GM19035 (cell line): ENCODE data around the gene POLR2J.
"Not testable (repeated sequence)": the region's sequence is repeated elsewhere in the genome, so short reads cannot be mapped to it uniquely, and the experiment has no call there.

Source experiments
- ATAC-seq: cut with Tn5 transposase; IDR thresholded peaks from one replicate; pipeline ENCODE4 v1.9.1; 2021; ENCODE audit not compliant: unreplicated experiment

POLR2J gene

DNA sequence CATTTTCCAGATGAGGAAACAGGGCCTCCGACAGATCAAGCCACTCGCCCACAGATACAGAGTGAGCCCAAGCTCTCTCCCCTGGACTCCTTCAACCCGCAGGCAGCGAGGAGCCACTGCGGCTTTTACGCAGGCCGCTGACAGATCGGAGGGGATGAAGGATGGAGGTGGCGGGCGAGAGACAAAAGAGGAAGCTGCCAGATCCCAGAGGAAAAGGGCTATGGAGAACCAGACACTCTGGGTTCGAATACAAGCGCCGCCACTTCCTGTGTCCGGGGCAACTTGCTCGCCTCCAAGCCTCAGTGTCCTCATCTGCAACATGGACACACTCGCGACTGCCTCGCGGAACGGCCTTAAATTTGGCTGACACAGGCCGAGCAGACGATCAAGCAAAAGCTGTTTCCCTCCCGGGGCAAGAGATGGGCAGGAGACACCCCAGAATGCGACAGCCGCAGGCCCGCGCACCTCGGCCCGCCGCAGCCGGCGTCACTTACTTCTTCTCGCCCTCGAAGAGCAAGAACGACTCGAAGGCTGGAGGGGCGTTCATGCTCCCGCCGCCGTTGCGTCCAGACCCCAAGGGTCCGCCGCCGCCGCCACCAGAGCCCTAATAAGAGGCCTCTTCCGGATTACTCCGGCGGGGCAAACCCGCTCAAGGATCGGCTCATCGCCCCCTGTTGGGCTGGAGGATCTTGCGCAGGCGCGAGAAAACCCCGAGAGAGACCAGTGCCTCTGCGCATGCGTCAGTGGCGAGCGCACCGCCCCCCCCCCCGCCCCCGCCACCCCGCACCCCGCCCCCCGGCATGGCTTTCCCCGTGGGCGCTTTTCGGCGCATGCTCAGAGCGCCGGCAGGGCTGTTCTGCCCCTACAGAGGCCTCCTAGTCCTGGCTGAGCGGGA is at the start of gene POLR2J:
POLR2J (minus strand) TSS at position 609 of the 895 bp plus-strand sequence; CDS start at position 547, 62 bp downstream.
- ATAC-seq, result peak; percentile 87

DNA sequence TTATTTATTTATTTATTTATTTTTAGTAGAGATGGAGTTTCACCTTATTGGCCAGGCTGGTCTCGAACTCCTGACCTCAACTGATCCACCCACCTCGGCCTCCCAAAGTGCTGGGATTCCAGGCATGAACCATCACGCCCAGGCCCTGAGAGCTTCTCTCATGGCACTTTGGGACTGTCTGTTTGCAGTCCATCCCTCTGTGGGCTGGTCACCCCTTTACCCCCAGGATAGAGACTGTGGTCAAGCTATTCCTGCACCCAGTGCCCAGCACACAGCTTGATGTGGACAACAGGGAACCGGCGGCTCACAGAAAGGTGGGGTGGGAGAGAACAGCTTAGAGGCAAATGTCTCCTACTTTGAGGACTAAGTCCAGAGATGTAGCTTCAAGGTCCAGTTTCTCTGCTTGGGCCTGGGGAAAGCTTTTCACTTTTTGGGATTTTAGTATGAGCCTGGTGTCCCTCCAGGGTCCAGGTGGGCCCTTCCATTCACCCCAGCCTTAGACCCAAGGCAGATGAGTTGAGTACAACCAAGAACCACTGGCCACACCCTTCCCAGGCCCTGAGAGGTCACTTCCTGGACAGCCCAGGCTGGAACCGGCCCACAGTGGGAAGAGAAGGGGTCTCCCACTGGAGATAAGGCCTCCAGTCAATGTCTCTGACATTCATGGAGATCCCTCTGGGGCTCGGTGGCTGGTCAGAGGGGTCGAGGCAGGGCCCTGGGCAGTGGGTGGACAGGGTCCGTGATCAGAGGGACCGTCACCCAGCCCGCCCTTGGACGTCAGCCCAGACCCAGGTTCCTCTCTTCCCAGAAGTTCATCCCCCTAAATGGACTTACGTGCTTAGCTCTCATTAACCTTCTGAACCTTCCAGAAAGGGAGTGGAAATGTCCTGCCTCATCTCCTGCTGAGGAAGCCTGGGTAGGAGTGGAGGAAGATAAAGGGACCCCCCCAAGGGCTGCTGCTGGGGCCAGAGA is 49.4 kb upstream of the POLR2J start:
- not testable (repeated sequence) for ATAC-seq

DNA sequence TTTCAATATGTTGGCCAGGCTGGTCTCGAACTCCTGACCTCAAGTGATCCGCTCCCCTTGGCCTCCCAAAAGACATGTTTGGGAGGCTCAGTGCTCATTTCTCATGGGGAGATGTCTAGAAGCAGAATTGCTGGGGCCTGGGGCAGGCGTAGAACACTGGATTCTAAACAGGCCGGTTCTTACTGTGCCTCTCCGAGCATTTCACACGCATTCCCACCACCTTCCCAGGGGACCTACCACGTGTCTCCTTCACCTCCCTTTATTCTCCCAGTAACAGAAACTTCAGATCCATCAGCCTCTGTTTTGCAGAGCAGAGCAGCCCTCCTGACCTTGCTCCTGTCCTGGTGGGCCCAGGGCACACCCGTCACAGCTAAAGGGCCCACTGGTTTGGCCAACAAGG is 48.5 kb upstream of the POLR2J start:
- ATAC-seq, result not testable (repeated sequence)

DNA sequence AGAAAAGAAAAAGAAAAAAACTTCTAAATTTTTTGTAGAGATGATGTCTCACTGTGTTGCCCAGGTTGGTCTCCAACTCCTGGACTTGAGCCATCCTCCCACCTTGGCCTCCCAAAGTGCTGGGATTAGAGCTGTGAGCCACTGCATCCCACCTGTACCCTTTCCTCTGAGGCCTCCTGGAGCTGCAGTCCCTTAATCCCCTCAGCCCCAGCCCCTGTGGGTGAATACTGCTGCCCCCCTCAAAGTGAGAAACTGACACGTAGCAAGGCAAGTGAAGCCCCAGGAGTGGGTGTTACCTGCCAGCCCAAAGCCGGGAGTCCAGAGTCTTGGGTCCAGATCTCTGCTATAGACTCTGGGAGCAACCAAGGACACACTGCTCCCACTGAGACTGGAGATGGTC is 46.1 kb upstream of the POLR2J start:
- not testable (repeated sequence) for ATAC-seq

DNA sequence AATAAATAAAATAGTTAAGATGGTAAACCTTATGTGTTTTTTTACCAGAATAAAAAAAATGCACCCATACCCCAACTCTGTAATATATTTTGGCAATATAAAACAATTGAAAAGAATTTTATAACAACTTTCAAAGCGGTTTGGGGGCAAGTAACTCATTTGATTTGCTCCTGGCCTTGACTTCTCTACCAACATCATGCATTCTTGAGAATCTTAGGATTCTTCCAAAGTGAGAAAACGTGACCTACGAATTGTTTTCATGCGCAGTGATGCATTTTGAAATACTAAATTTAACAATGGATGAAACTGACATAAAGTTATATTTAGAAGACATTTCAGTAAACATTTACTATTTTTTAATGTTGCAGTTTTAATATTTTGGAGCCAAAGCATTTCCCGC is 42.1 kb upstream of the POLR2J start:
- ATAC-seq, result not testable (repeated sequence)

DNA sequence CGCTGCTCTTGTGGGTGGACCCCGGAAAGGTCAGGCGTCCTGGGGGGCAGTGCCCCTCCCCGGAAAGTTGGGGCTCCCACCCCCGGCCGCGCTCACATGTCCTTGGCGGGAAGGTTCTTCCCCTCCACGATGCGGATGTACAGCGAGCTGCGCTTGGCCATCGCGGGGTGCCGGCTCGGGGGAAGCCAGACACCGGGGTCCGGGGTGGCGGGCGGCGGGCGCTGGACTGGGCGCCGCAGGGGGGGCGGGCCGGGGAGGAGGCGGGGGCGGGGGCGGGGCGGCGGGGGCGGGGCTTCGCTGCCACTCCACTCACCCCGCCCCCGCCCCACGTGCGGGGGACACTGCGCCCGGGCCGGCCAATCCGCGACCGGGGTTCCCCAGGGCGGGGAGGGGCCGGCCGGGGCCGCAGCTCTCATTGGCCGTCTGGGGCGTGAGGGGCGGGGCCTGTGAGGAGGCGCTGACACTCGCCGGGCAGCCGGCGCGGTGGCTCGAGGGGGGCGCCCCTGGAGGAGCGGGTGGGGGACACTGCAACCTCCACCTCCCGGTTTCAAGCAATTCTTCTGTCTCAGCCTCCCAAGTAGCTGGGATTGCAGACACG is 38.9 kb upstream of the POLR2J start, which contains the start of gene RASA4B:
RASA4B (minus strand) TSS at position 228 of the 598 bp plus-strand sequence; CDS start at position 161, 67 bp downstream.
- ATAC-seq, result peak; percentile 68

DNA sequence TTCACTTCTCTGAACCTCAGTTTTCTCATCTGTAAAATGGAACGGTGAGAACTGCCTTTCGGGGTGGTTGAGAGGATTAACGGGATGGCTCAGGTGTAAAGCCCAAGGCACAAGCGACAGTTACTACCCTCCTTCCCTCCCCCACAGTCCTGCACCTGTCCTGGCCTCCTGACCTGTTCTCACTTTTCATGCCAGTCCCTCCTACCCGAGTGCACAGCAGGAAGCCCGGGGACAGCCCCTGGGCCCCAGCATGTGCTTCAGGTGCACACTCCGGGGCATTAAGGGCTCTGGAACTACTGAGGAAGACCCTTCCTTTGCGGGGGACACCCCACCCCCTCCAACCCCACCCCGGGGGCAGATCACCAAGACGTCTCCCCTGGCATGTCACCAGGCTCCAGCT is 38.2 kb upstream of the POLR2J start:
- ATAC-seq, result peak; percentile 17

DNA sequence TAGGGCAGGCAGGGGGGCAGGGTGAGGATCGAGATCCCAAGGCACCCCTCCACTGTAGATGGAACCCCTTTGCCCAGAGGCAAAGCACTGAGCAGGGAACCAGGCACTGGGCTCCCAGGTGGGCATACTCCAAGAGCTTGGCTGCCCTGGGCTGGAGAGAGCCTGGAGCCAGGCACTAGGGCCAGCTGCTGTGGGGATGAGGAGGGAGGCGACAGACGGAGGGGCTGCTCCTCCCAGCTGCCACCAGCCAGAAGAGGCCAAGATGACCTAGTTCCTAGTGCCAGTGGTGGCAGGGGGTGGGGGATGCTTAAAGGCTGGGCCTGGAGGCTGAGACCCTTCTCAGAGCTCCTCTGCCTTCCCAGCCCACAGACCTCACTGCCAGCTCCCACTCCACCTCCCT is 37.2 kb upstream of the POLR2J start:
- ATAC-seq, result not testable (repeated sequence)

DNA sequence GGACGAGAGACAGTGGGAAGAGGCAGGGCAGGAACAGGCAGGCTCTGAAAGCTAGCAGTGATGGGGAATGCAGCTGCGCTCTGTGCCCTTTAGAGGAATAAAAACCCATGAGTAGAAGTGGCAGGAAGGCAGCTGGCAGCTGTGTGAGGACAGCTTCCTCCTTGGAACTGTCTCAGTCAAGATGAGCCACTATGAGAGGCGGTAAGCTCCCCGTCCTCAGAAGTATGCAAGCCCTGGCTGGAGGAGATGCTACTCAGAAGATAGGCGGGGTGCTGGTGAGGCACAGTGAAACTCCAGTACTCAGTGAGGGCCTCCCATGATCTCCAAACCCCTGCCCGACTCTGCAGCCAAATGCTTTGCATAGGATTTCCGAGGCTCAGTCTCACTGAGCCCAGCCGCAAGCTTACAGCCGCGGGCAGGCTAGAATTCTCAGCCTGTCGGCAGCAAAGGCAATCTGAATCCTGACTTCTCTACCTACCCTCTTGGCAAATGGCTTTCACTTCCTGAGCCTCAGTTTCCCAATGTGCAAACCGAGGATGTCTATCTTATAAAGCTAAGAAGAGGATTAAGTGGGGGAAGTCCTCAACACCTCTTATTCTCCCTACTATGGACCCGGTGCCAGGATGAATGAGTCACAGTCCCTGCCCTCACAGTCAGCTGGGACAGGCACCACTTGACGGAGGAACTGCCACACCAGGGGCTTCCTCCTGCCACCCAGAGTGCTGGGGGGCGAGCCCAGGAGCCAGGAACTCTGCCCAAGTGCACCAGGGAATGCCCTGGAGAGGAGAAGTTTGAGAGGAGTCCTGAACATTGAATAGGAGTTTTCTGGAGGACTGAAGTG is 36.4 kb upstream of the POLR2J start:
- ATAC-seq, result peak; percentile 68

DNA sequence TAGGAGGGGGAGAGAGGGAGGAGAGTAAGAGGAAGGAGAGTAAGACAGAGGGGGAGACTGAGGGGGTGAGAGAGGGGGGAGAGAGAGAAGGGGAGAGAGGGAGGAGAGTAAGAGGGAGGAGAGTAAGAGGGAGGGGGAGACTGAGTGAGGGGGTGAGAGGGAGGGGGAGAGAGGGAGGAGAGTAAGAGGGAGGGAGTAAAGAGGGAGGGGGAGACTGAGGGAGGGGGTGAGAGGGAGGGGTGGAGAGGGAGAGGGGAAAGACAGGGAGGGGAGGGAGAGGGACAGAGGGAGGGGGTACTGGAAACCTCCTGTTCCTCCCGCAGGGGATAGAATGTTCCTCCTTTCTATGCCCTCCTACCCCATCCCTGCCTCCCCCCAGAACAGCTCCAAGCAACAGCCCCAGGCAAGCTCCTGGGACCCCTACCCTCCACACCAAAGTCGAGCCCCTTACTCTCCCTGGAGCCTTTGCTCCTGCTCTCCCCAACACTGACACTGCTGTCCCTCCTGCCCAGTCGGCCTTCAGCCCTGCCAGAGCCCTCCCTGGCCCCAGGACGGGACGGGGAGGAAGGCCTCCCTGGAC is 34.0 kb upstream of the POLR2J start:
- not testable (repeated sequence) for ATAC-seq

DNA sequence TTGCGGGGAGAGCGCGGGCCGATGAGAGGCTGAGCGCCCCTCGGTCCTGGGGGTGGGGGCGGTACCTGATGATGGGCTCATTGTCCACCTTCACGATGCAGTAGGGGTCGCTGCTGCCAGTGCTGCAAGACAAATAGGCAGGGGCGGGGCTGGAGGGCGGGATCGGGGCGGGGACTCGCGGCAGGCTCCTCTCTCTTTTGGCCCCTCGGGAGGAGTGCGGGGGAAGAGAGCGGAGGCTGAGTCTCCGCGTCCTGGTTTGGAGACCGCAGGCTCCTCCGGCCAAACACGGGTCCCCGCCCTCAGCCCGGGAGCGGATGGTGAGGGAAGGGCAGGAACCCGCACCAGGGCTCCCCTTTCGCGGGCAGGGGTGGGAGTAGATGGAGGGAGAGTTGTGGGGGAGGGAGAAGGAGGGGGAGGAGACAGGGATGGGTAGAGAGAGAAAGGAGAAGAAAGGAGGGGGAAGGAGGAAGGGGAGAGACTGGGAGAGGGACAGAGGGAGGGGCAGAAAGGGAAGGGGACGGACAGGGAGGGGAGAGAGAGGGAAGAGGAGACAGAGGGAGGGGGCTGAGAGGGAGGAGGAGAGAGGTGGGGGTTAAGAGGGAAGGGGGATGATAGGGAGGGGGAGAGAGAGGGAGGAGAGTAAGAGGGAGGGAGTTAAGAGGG is 33.3 kb upstream of the POLR2J start:
- ATAC-seq, result not testable (repeated sequence)

DNA sequence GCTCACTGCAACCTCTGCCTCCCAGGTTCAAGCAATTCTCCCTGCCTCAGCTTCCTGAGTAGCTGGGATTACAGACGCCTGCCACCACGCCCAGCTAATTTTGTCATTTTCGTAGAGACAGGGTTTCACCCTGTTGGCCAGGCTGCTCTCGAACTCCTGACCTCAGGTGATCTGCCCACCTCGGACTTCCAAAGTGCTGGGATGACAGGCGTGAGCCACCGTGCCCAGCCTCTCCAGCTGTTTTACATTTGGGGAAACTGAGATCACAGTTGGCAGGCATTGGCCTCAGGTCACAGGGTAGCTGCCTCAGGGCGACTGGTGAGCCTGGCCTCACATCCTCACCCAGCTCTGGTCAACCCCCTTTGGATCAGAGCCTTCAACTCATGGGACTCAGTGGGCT is 31.9 kb upstream of the POLR2J start:
- not testable (repeated sequence) for ATAC-seq

DNA sequence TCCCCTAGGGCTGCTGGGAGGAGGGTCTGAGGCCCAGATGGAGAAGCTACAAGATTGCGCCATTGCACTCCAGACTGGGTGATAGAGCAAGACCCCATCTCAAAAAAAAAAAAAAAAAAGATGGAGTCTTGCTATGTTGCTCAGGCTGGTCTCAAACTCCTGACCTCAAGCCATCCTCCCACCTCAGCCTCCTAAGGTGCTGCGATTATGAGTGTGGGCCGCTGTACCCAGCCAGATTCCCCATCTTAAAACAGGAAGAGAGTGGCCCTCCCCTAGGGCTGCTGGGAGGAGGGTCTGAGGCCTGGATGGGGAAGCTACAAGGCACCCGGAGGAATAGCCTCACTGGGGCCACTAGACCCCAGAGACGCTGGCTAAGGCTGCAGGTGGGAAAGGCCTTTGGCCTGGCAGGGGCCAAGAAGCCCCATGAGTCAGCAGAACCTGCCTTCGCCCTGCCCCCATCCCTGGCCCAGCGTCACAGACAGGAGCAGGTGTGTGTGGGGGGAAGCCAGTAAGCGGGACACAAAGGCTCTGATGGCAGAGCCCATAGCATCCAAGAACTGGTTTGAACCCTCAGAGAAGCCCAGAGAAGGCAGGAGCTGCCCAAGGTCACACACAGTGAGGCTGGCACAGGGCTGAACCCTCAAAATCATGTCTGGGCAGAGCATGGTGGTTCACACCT is 28.8 kb upstream of the POLR2J start:
- not testable (repeated sequence) for ATAC-seq

DNA sequence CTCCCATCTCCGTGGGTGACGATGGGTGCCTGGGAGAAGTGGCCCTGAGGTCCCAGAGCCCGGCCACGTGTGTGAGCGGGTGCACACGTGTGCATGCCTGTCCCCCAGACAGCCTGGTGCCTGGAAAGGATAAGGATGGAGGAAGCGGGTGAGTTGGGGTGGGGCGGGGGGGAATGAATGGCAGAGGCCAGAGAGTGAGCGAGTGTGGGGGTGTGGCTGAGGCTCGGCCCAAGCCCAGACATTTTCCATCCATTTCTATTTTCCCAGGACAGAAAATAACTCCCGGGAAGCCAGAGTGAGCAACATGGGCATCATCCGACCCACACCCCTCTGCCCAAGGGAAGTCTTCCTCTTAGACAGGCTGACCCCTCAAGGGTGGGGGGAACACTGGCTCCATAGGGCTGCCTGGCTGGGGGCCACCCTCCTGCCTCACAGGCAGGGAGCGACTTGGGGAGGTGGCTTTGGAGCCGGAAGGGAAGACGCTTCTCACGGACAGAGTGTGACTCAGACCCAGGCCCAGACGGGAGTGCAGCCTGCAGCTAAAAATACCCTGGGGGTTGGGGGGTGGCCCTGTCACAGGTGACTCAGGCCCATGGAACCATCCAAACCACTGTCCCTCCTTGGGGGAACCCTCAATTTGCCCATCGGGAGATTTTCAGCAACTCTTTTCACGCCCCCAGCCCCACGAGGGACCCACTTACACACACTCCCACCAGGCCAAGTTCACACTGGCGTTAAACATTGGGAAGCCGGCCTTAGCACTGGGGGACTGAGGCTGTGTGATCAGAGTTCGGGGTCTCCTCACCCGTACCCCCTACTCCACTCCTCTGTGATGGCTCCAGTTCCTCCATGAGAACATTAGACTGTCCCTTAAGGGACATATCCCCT is 26.8 kb upstream of the POLR2J start:
- ATAC-seq, result not testable (repeated sequence)

DNA sequence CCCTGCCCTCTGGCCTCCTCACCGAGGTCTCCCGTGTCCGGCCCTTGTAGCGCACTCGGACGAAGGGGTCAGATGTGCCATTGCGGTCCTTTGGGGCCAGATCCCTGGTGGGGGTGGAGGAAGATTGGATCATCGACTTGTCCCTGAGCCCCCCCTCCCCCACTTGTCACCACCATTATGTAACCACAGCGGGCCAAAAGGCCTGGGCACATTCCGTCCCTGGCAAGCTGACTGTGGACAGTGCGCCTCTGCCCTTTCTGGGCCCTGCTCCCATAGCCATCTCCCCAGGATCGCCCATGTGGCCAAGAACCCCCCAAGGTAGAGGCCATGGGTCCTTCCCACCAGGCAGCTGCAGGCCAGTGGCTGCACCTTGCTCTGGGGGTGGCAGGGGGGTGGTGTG is 24.4 kb upstream of the POLR2J start:
- ATAC-seq, result not testable (repeated sequence)

DNA sequence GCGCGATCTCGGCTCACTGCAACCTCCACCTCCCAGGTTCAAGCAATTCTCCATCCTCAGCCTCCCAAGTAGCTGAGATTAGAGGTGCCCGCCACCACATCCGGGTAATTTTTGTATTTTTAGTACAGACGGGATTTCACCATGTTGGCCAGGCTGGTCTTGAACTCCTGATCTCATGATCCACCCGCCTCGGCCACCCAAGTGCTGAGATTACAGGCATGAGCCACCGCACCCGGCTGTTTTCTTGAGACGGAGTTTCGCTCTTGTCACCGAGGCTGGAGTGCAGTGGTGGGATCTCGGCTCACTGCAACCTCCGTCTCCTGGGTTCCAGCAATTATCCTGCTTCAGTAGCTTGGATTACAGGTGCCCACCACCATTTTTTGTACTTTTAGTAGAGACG is 19.6 kb upstream of the POLR2J start:
- not testable (repeated sequence) for ATAC-seq

DNA sequence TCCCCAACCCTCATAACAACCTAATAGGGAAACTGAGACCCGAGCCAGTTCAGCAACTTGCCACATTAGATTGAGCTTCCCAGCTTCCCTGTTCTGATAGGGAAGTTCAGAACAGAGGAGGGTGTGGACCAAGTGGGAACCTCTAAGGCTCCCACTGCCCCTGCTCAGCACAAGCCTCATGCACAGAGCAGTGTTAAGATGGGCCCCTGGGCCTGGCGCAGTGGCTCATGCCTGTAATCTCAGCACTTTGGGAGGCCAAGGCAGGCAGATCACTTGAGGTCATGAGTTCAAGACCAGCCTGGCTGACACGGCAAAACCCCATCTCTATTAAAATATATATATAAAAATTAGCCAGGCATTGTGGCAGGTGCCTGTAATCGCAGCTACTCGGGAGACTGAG is 18.6 kb upstream of the POLR2J start:
- ATAC-seq, result not testable (repeated sequence)

DNA sequence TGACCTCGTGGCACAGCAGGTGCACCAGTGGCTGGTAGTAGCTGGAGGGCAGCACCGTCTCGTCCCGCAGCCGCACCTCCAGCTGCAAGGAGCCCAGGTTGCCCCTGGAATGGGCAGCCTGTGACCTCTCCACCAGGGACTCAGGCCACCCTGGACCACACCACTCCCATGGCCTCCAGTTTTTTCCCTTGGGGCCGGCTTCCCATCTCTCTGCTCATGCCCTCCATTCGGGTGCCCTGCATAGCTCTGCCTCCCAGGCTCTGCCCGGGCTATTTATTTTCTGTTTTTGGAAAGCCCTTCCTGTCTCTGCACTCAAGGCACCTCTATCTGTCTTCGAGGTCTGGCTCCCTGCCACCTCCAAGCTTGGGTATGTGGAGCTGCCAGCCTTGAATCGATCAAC is 18.1 kb upstream of the POLR2J start:
- not testable (repeated sequence) for ATAC-seq
